Pons (tissue), 1 donor: ENCODE results near the gene CIAO2A.
"Not testable (repeated sequence)": the region's sequence is repeated elsewhere in the genome, so short reads cannot be mapped to it uniquely, and the experiment has no call there.

Experiments used
- DNase-seq: peaks from one replicate; pipeline ENCODE4 v3.0.0-alpha.2; 2016; ENCODE audit warnings: low spot score

CIAO2A gene

GRCh38 chr15:64093627-64094417 is at the start of gene CIAO2A:
CIAO2A (minus strand) TSS chr15:64093838; CDS start chr15:64093768, 70 bp downstream.
- peak; percentile 99 for DNase-seq

- DNase-seq: no peak
Measured at GRCh38 chr15:64143276-64143675, 49.6 kb upstream of the CIAO2A start.

- peak; percentile 87 for DNase-seq
Measured at GRCh38 chr15:64141798-64142512, 48.3 kb upstream of the CIAO2A start.

GRCh38 chr15:64138331-64138941 is 44.8 kb upstream of the CIAO2A start:
- no peak for DNase-seq

GRCh38 chr15:64137226-64137833 is 43.7 kb upstream of the CIAO2A start:
- peak; percentile 84 for DNase-seq

- no peak for DNase-seq
Measured at GRCh38 chr15:64136347-64136746, 42.7 kb upstream of the CIAO2A start.

- DNase-seq: peak; percentile 85
Measured at GRCh38 chr15:64134345-64134829, 40.7 kb upstream of the CIAO2A start.

GRCh38 chr15:64133623-64134344 is 40.1 kb upstream of the CIAO2A start:
- no peak for DNase-seq

- DNase-seq: no peak
Measured at GRCh38 chr15:64132217-64132616, 38.6 kb upstream of the CIAO2A start.

GRCh38 chr15:64131547-64131946 is 37.9 kb upstream of the CIAO2A start:
- peak; percentile 79 for DNase-seq

GRCh38 chr15:64130159-64130558 is 36.5 kb upstream of the CIAO2A start:
- no peak for DNase-seq

- DNase-seq: no peak
Measured at GRCh38 chr15:64127521-64128270, 34.1 kb upstream of the CIAO2A start.

- peak; percentile 59 for DNase-seq
Measured at GRCh38 chr15:64125978-64126377, 32.3 kb upstream of the CIAO2A start.

GRCh38 chr15:64122936-64123351 is 29.3 kb upstream of the CIAO2A start:
- DNase-seq: peak; percentile 100

- no peak for DNase-seq
Measured at GRCh38 chr15:64122444-64122843, 28.8 kb upstream of the CIAO2A start.

GRCh38 chr15:64121614-64122013 is 28.0 kb upstream of the CIAO2A start:
- no peak for DNase-seq

- not testable (repeated sequence) for DNase-seq
Measured at GRCh38 chr15:64120322-64120721, 26.7 kb upstream of the CIAO2A start.

- DNase-seq: no peak
Measured at GRCh38 chr15:64117759-64118487, 24.3 kb upstream of the CIAO2A start.

- DNase-seq: peak; percentile 21
Measured at GRCh38 chr15:64112904-64113303, 19.3 kb upstream of the CIAO2A start.
